Measurements from ENCODE around the gene PDAP1.

GRCh38 chr7:99390941-99391602 lies 17.3 kb downstream of the PDAP1 start:
- TF ChIP-seq CTCF (IDR thresholded peaks at IDR 0.05): no peak
- TF ChIP-seq POLR2A (IDR thresholded peaks at IDR 0.05): no peak

Data from lower leg skin (tissue), 3 donors.